Cortex of kidney (tissue), 1 donor: ENCODE measurements around the gene DNAAF8.

Source experiments
- DNase-seq: peaks from one replicate; lab custom pipeline; 2025; lab: John Stamatoyannopoulos, UW

Gene DNAAF8

GRCh38 chr16:4752351-4753100, 18.2 kb downstream of the DNAAF8 start:
- DNase-seq = no peak

GRCh38 chr16:4753227-4753626, 18.9 kb downstream of the DNAAF8 start:
- no peak for DNase-seq

DNA sequence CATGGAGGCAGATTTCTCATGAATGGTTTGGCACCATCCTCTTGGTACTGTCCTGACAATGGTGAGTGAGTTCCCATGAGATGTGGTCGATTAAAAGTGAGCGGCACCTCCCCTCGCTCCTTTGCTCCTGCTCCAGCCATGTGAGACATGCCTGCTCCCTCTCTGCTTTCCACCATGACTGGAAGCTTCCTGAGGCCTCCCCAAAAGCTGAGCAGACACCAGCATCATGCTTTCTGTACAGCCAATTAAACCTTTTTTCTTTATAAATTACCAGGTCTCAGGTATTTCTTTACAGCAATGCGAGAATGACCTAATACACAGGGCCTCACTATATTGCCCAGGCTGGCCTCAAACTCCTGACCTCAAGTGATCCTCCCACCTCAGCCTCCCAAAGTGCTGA, 20.5 kb downstream of the DNAAF8 start:
- DNase-seq = no peak

- no peak for DNase-seq
These were observed 21.4 kb downstream of the DNAAF8 start for GRCh38 chr16:4755687-4756086.

GRCh38 chr16:4760221-4760910, 26.0 kb downstream of the DNAAF8 start:
- no peak for DNase-seq

- no peak for DNase-seq
These were observed 27.9 kb downstream of the DNAAF8 start for GRCh38 chr16:4762205-4762604.

GRCh38 chr16:4763791-4764190, 29.5 kb downstream of the DNAAF8 start:
- no peak for DNase-seq

GRCh38 chr16:4765511-4766474, 31.5 kb downstream of the DNAAF8 start:
- no peak for DNase-seq

- DNase-seq = no peak
These were observed 32.7 kb downstream of the DNAAF8 start, which contains the start of gene ZNF500 for GRCh38 chr16:4766875-4767628. Gene ZNF500 (minus strand): TSS chr16:4767162. CDS start chr16:4765978, 1,184 bp downstream.

DNA sequence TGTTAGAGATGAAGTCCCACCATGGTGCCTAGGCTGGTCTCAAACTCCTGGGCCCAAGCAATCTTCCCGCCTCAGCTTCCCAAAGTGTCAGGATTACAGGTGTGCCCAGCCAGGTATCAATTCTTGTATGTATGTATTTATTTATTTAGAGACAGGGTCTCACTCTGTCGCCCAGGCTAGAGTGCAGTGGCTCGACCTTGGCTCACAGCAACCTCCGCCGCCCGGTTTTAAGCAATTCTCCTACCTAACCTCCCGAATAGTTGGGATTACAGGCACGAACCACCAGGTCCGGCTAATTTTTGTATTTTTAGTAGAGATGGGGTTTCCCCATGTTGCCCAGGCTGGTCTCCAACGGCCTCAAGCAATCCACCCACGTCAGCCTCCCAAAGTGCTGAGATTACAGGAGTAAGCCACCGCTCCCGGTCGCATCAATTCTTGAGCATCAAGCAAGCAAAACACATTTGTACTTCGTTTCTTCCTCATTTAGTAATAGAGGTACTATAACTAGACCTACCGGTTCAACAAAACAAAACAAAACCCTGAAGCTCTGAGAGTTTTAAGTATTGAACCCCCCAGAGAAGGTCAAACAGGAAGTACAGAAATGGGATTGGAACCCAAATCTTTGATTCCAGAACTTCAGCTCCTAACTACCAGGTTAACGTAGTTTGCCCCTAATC, 33.7 kb downstream of the DNAAF8 start:
- DNase-seq = no peak

- no peak for DNase-seq
These were observed 34.4 kb downstream of the DNAAF8 start for GRCh38 chr16:4768549-4769305.

- no peak for DNase-seq
These were observed 34.9 kb downstream of the DNAAF8 start for GRCh38 chr16:4769306-4769638.

GRCh38 chr16:4771646-4772045, 37.3 kb downstream of the DNAAF8 start:
- DNase-seq = no peak

- no peak for DNase-seq
These were observed 38.0 kb downstream of the DNAAF8 start for GRCh38 chr16:4772351-4772750.

GRCh38 chr16:4775005-4775404, 40.7 kb downstream of the DNAAF8 start:
- no peak for DNase-seq

DNA sequence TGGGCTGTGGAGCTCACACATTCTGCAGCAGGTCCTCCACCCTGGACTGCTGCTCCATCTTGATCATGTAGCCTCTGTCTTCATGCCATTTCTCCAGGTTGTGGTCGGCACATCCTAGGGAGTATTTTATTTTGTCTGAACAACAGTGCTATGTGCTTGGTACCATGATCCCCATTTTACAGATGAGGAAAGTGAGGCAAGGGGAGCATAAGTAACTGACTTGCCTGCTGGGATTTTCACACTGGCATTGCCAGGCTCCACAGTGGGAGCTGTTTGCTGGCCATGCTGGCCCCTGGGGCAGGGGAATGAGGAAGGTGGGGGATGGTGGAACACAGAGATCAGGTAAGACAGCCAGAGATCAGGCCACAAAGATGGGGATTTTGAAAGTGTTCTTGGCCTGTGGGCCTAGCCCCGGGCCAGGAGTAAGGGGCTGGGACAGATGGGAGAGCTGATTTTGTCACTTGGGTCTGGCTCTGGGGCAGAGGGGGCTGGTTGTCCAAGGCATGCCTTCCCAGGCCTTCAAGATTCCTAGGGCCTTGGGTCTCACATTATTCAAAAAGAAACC, 41.9 kb downstream of the DNAAF8 start:
- no peak for DNase-seq

GRCh38 chr16:4777339-4778049, 43.2 kb downstream of the DNAAF8 start:
- DNase-seq = no peak

- DNase-seq = no peak
These were observed 43.7 kb downstream of the DNAAF8 start for GRCh38 chr16:4778050-4778392.

GRCh38 chr16:4780235-4780634, 45.9 kb downstream of the DNAAF8 start:
- no peak for DNase-seq
